RWPE2 (cell line): ENCODE results near the gene WDR82.

Source experiments
- ATAC-seq: fragments of 200-7000 bp; cut with Tn5 transposase; 3 replicates; pipeline ENCODE4 v1.9.1; 2021; ENCODE audit warnings: low read depth
- DNase-seq: peaks from one replicate; pipeline ENCODE4 v3.0.0-alpha.2; 2020; ENCODE audit warnings: low spot score
- H3K27ac ChIP-seq: fragments of 450-650 bp; 2 replicates; pipeline ENCODE4 v1.5.1; 2017; ENCODE audit warnings: mild to moderate bottlenecking; ENCODE audit not compliant: poor library complexity, severe bottlenecking
- H3K27me3 ChIP-seq: fragments of 250-450 bp; sonication (Bioruptor Pico); 2 replicates; pipeline ENCODE4 v1.5.1; 2021; ENCODE audit warnings: mild to moderate bottlenecking, moderate library complexity; ENCODE audit not compliant: insufficient read depth, poor library complexity, severe bottlenecking
- H3K36me3 ChIP-seq: fragments of 250-450 bp; sonication (Bioruptor Pico); 2 replicates; pipeline ENCODE4 v1.5.1; 2020; ENCODE audit warnings: low read depth, mild to moderate bottlenecking, moderate library complexity
- H3K4me1 ChIP-seq: fragments of 250-450 bp; sonication (Bioruptor Pico); 2 replicates; pipeline ENCODE4 v1.5.1; 2021; ENCODE audit warnings: mild to moderate bottlenecking, moderate library complexity; ENCODE audit not compliant: insufficient read depth, poor library complexity, severe bottlenecking
- H3K4me3 ChIP-seq: fragments of 250-450 bp; sonication (Bioruptor Pico); 2 replicates; pipeline ENCODE4 v1.5.1; 2021; ENCODE audit warnings: mild to moderate bottlenecking, moderate library complexity; ENCODE audit not compliant: severe bottlenecking
- H3K9me3 ChIP-seq: fragments of 250-450 bp; sonication (Bioruptor Pico); 2 replicates; pipeline ENCODE4 v1.5.1; 2021; ENCODE audit warnings: mild to moderate bottlenecking, moderate library complexity; ENCODE audit not compliant: severe bottlenecking
- CTCF ChIP-seq: fragments of 450-650 bp; IDR thresholded peaks from one replicate; pipeline ENCODE4 v1.5.1; 2017; ENCODE audit warnings: mild to moderate bottlenecking, moderate library complexity; ENCODE audit not compliant: poor library complexity, severe bottlenecking

The WDR82 gene

DNA sequence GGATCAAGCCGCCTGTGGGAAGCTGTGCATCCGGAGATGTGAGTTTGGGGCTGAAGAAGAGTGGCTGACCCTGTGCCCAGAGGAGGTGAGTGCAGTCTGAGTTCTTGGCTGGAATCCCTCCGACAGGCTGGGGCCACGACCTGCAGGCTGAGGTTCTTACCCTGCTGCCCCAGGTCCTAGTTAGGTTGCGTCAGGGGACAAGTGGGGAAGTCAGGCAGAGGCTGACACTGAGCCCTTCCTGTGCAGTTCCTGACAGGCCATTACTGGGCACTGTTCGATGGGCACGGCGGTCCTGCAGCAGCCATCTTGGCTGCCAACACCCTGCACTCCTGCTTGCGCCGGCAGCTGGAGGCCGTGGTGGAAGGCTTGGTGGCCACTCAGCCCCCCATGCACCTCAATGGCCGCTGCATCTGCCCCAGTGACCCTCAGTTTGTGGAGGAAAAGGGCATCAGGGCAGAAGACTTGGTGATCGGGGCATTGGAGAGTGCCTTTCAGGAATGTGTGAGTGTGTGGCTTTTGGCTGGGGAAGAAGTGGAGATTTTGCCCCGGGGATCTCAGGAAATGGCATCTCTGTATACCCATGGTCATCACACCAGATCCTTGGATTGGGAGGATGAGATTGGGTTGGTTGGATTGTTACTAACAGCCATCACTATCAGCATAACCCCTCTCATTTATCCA is 31.6 kb downstream of the WDR82 start:
- no peaks in the 10 kb centered on the region for H3K27me3 ChIP-seq
- H3K27ac ChIP-seq = peak overlapping the region; percentile 52
- H3K4me1 ChIP-seq = peaks cover 12% of the 10 kb centered on the region
- no peaks in the 10 kb centered on the region for H3K9me3 ChIP-seq
- no peak for TF ChIP-seq CTCF
- no peak overlapping the region for H3K4me3 ChIP-seq
- peaks cover 5% of the 10 kb centered on the region for H3K36me3 ChIP-seq
- DNase-seq = no peak
- no peak for ATAC-seq

DNA sequence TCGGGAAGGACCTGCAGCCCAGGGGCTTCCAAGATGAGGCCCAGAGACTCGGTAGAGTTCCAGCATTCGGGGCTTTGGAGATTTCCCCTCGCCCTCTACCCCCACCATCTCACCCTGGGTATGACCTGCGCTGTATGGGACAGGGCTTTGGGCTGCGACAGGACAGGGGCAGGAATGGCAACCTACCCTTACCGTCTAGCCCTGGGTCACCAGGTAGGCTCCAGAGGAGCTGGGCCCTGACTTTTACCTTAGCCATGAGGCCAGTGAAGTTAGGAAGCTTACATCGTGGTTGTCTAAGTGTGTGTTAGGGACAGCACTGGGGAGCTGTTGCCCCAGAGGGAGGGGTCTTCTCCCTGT is 32.2 kb downstream of the WDR82 start:
- H3K9me3 ChIP-seq = no peaks in the 10 kb centered on the region
- H3K36me3 ChIP-seq = no peaks in the 10 kb centered on the region; the same call in 1 of the 2 replicates
- no peak for TF ChIP-seq CTCF
- no peak for DNase-seq
- H3K4me3 ChIP-seq = peak overlapping the region; percentile 36
- H3K27me3 ChIP-seq = no peaks in the 10 kb centered on the region
- H3K4me1 ChIP-seq = peaks cover 12% of the 10 kb centered on the region
- ATAC-seq = no peak; the same call in 2 of the 3 replicates
- H3K27ac ChIP-seq = peak overlapping the region; percentile 52

GRCh38 chr3:52245322-52246263 is 32.9 kb downstream of the WDR82 start, which contains the start of gene PPM1M:
PPM1M (plus strand) TSS chr3:52245759; CDS start chr3:52245825, 66 bp downstream.
- Histone ChIP-seq H3K4me3 (peak within 1 kb of the TSS; percentile 36), H3K36me3 (no peaks in the 10 kb centered on the region; the same call in 1 of the 2 replicates), H3K4me1 (peaks cover 15% of the 10 kb centered on the region), H3K9me3 (no peaks in the 10 kb centered on the region), H3K27me3 (no peaks in the 10 kb centered on the region), H3K27ac (peak within 1 kb of the TSS; percentile 52)
- peak; percentile 51 for DNase-seq
- TF ChIP-seq CTCF = no peak
- ATAC-seq = peak; percentile 44

GRCh38 chr3:52243791-52244628 is 34.4 kb downstream of the WDR82 start:
- H3K27ac ChIP-seq = peak overlapping the region; percentile 52
- peaks cover 24% of the 10 kb centered on the region for H3K4me1 ChIP-seq
- no peak for TF ChIP-seq CTCF
- no peaks in the 10 kb centered on the region for H3K27me3 ChIP-seq
- no peak overlapping the region for H3K4me3 ChIP-seq
- no peaks in the 10 kb centered on the region for H3K36me3 ChIP-seq
- no peaks in the 10 kb centered on the region for H3K9me3 ChIP-seq
- ATAC-seq (peak; percentile 39), DNase-seq (peak; percentile 56)
